Panc1 (cell line): ENCODE results near the gene ZNF683. TPM values are rescaled to one million over a fixed set of nuclear protein-coding genes. Genes with fewer than 3 reads are reported as not detected.

Source experiments
- ATAC-seq: fragments of 200-7000 bp; cut with Tn5 transposase; 2 replicates; pipeline ENCODE4 v1.9.1; 2020; ENCODE audit warnings: mild to moderate bottlenecking, moderate library complexity
- BruUV-seq: library from RNA; stranded (reverse); fragments of 400-500 nt; replicated peaks from 2 replicates; lab custom pipeline; 2021; lab: Mats Ljungman, UMichigan
- CTCF ChIA-PET: fragments of 300-600 bp; sonication (Branson Sonifier 250); formaldehyde crosslinking; loops from one replicate; lab custom pipeline; 2022; ENCODE audit warnings: antibody characterized with exemption; lab: Charles Lee
- POLR2A ChIA-PET: fragments of 300-600 bp; sonication (Branson Sonifier 250); formaldehyde crosslinking; loops from one replicate; lab custom pipeline; 2022; ENCODE audit warnings: antibody characterized with exemption; lab: Charles Lee
- DNase-seq: peaks from one replicate; pipeline ENCODE4 v3.0.0-alpha.2; 2010; ENCODE audit warnings: low read depth, low spot score
- H3K27ac ChIP-seq: 2 replicates; pipeline ENCODE4 v1.5.1; 2011; ENCODE audit warnings: mild to moderate bottlenecking, low read length, inconsistent platforms
- H3K27me3 ChIP-seq: fragments of 200-500 bp; sonication (Bioruptor generic); 2 replicates; pipeline ENCODE4 v1.6.0; 2014; ENCODE audit warnings: low read length, inconsistent platforms; ENCODE audit not compliant: control insufficient read depth, insufficient read depth
- H3K36me3 ChIP-seq: fragments of 200-500 bp; sonication (Bioruptor generic); 2 replicates; pipeline ENCODE4 v1.5.1; 2014; ENCODE audit warnings: inconsistent platforms, mild to moderate bottlenecking, low read length, moderate library complexity; ENCODE audit not compliant: control insufficient read depth, insufficient read depth
- H3K4me1 ChIP-seq: 2 replicates; pipeline ENCODE4 v1.5.1; 2011; ENCODE audit warnings: inconsistent platforms, mild to moderate bottlenecking, low read length, moderate library complexity; ENCODE audit not compliant: control insufficient read depth, insufficient read depth
- H3K4me3 ChIP-seq, 2 experiments: 2 replicates each; pipeline ENCODE4 v1.5.1; 2011 to 2012; ENCODE audit warnings: low read depth in 2 of 2, low read length in 2 of 2, mild to moderate bottlenecking in 2 of 2, inconsistent platforms in 1 of 2, moderate library complexity in 1 of 2
- H3K9me3 ChIP-seq: fragments of 200-500 bp; sonication (Bioruptor generic); 2 replicates; pipeline ENCODE4 v1.5.1; 2014; ENCODE audit warnings: low read depth, mild to moderate bottlenecking, inconsistent platforms, low read length, moderate library complexity; ENCODE audit not compliant: control insufficient read depth, insufficient read depth
- CTCF ChIP-seq: fragments of 450-650 bp; IDR thresholded peaks from 2 replicates; pipeline ENCODE4 v1.5.1; 2017; ENCODE audit warnings: mild to moderate bottlenecking
- POLR2AphosphoS5 ChIP-seq: IDR thresholded peaks from 2 replicates; pipeline ENCODE4 v1.6.1; 2012; ENCODE audit warnings: mild to moderate bottlenecking, low read depth, low read length, moderate library complexity
- REST ChIP-seq, 2 experiments: IDR thresholded peaks; 2 replicates each; pipeline ENCODE4 v1.6.1; 2011 to 2012; ENCODE audit warnings: low read depth in 2 of 2, control low read depth in 1 of 2, low read length in 1 of 2, mild to moderate bottlenecking in 1 of 2, moderate library complexity in 1 of 2; ENCODE audit not compliant: insufficient read depth in 1 of 2
- SIN3A ChIP-seq: IDR thresholded peaks from 2 replicates; pipeline ENCODE4 v1.6.1; 2012; ENCODE audit warnings: low read depth, mild to moderate bottlenecking, low read length, moderate library complexity, borderline replicate concordance; ENCODE audit not compliant: insufficient read depth
- TCF7L2 ChIP-seq: IDR thresholded peaks from 2 replicates; pipeline ENCODE4 v1.6.1; 2011; ENCODE audit warnings: mild to moderate bottlenecking, low read depth, low read length, inconsistent platforms
- in situ Hi-C: cut with HindIII; loops from 2 replicates; pipeline ENCODE4 v1.10.0; 2016; ENCODE audit warnings: low sequenced_read_pairs, low pct_unique_long_range_greater_than_20kb
- intact Hi-C: fragments of 100-400 bp; cut with micrococcal nuclease; formaldehyde crosslinking; loops from one replicate; pipeline ENCODE4 v1.10.0; 2022; ENCODE audit not compliant: unreplicated experiment
- total RNA-seq: library from RNA; stranded (reverse); gene quantifications from one replicate; pipeline ENCODE4 v1.2.1, GENCODE V29; 2021; ENCODE audit not compliant: unreplicated experiment

The ZNF683 gene
- total RNA-seq, 1 experiment from 2014 or later = not detected

GRCh38 chr1:26378088-26378878 lies 5.7 kb upstream of the ZNF683 start:
- no TSS peak for BruUV-seq
- H3K27me3 ChIP-seq = no peaks in the 10 kb centered on the region
- ATAC-seq (peak; percentile 75), DNase-seq (peak; percentile 79)
- no peak overlapping the region for H3K27ac ChIP-seq
- intact Hi-C loops = no loop called here
- ChIA-PET CTCF (interaction anchor here (0.6 kb wide), 1 partner anchor 43 kb away, joined by 5 read pairs; no protein-coding TSS in a partner anchor), POLR2A (no interaction called here)
- H3K4me1 ChIP-seq = no peaks in the 10 kb centered on the region
- in situ Hi-C loops = no loop called here
- no peak overlapping the region for H3K4me3 ChIP-seq
- H3K36me3 ChIP-seq = no peaks in the 10 kb centered on the region
- no peaks in the 10 kb centered on the region for H3K9me3 ChIP-seq
- no peak for TF ChIP-seq SIN3A
- TF ChIP-seq REST (IDR thresholded peaks at IDR 0.05; ENCODE audit: insufficient read depth in 1 of 2, low read depth in 2 of 2, low read length in 1 of 2) = no peak
- TF ChIP-seq POLR2AphosphoS5 = no peak
- no peak for TF ChIP-seq CTCF
- TF ChIP-seq TCF7L2 = no peak

- H3K4me3 ChIP-seq = no peak overlapping the region
- ChIA-PET POLR2A (interaction anchor here (0.6 kb wide), 1 partner anchor 318 kb away, joined by 5 read pairs; no protein-coding TSS in a partner anchor), CTCF (no interaction called here)
- intact Hi-C loops (no loop called here), in situ Hi-C loops (no loop called here)
- no peak overlapping the region for H3K27ac ChIP-seq
- BruUV-seq = no TSS peak
- DNase-seq (no peak), ATAC-seq (no peak)
- TF ChIP-seq SIN3A = no peak
- TF ChIP-seq REST (IDR thresholded peaks at IDR 0.05; ENCODE audit: insufficient read depth in 1 of 2, low read depth in 2 of 2, low read length in 1 of 2) = no peak
- no peak for TF ChIP-seq TCF7L2
- TF ChIP-seq POLR2AphosphoS5 = no peak
- TF ChIP-seq CTCF = no peak
- H3K27me3 ChIP-seq = no peaks in the 10 kb centered on the region
- no peaks in the 10 kb centered on the region for H3K36me3 ChIP-seq
- H3K4me1 ChIP-seq = no peaks in the 10 kb centered on the region
- H3K9me3 ChIP-seq = no peaks in the 10 kb centered on the region
Measured at GRCh38 chr1:26376050-26376449, 3.5 kb upstream of the ZNF683 start.
